IPS-18a (cell line): ENCODE measurements around the gene ZMAT2.
"Not testable (repeated sequence)": the region's sequence is repeated elsewhere in the genome, so short reads cannot be mapped to it uniquely, and the experiment has no call there.

ENCODE experiments used
- H3K27ac ChIP-seq: one replicate; pipeline ENCODE4 v1.5.1; 2013; ENCODE audit warnings: low read length
- H3K27me3 ChIP-seq: one replicate; pipeline ENCODE4 v1.6.1; 2013; ENCODE audit warnings: mild to moderate bottlenecking, low read length; ENCODE audit not compliant: control insufficient read depth, insufficient read depth
- H3K36me3 ChIP-seq: one replicate; pipeline ENCODE4 v1.6.1; 2013; ENCODE audit warnings: low read depth, low read length; ENCODE audit not compliant: control insufficient read depth
- H3K4me1 ChIP-seq: one replicate; pipeline ENCODE4 v1.6.1; 2013; ENCODE audit warnings: low read depth, low read length; ENCODE audit not compliant: control insufficient read depth
- H3K4me3 ChIP-seq: one replicate; pipeline ENCODE4 v1.5.1; 2013; ENCODE audit warnings: low read length
- H3K9ac ChIP-seq: one replicate; pipeline ENCODE4 v1.6.1; 2013; ENCODE audit warnings: mild to moderate bottlenecking, low read length, moderate library complexity
- H3K9me3 ChIP-seq: one replicate; pipeline ENCODE4 v1.6.1; 2013; ENCODE audit warnings: low read depth, low read length; ENCODE audit not compliant: control insufficient read depth

Gene ZMAT2, protein sequence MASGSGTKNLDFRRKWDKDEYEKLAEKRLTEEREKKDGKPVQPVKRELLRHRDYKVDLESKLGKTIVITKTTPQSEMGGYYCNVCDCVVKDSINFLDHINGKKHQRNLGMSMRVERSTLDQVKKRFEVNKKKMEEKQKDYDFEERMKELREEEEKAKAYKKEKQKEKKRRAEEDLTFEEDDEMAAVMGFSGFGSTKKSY

DNA sequence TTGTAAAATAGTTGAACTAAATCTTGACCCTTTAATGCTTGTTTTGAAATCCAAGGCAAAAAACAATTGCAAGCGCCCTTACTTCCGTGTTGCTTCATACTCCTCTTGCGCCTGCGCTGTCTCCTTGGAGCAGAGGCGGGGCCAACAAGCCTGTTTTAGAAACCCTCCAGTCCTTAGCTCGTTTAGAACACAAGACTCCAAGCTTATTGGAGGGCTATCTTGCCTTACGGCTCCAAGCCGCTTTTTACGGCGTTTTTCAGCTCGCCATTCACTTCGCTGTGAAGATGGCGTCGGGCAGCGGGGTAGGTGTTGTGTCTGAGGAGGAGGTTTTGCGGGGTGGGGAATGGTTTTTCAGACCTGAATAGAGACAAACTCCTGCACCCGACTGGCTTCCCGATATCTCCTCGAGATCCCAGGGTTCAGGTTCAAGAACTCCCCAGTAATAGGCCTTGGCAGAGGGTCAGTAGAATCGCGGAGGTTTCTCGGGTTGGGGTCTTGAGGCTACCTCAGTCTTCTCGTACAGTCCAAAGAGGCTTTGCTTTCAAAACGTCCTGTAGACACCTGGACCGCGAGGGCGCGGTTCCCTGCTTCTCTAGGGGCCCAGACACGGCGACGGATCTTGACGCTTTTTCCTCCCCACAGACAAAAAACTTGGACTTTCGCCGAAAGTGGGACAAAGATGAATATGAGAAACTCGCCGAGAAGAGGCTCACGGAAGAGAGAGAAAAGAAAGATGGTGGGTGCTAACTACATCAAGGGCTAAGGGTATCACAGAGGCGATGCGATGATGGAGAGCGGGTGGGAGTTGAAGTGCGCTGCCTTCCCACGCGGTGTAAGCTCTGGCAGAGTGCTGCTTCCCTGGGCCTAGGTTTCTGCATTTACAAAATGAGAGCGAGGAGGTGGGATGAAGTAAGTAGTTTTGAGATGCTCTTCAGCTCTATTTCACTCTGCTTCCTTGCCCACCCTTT lies at the start of gene ZMAT2:
Gene ZMAT2 (plus strand): TSS at position 271 of the 968 bp plus-strand sequence. CDS start 14 bp downstream, at position 285.
- peaks cover 7% of the 10 kb centered on the region for H3K4me1 ChIP-seq
- peak within 1 kb of the TSS; percentile 83 for H3K9ac ChIP-seq
- peak within 1 kb of the TSS; percentile 94 for H3K4me3 ChIP-seq
- H3K27me3 ChIP-seq, result no peaks in the 10 kb centered on the region
- H3K9me3 ChIP-seq, result no peaks in the 10 kb centered on the region
- H3K36me3 ChIP-seq, result peaks cover 65% of the 10 kb centered on the region
- H3K27ac ChIP-seq, result peak within 1 kb of the TSS; percentile 63

DNA sequence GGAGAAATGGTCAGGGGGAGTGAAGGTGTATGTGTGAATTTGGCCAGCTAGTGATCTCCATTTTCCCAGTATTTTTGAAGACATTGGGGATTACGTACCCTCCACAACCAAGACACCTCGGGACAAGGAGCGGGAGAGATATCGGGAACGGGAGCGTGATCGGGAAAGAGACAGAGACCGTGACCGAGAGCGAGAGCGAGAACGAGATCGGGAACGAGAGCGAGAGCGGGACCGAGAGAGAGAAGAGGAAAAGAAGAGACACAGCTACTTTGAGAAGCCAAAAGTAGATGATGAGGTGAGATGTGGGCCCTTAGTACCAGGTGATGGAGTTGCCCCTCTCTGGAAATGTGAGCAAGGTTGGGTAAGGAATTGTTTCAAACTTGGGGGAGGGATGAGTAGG lies 41.4 kb upstream of the ZMAT2 start:
- H3K36me3 ChIP-seq, result peaks cover 83% of the 10 kb centered on the region
- H3K27ac ChIP-seq, result no peak overlapping the region
- no peak overlapping the region for H3K4me3 ChIP-seq
- no peaks in the 10 kb centered on the region for H3K27me3 ChIP-seq
- H3K9ac ChIP-seq, result no peak overlapping the region
- no peaks in the 10 kb centered on the region for H3K9me3 ChIP-seq
- no peaks in the 10 kb centered on the region for H3K4me1 ChIP-seq

DNA sequence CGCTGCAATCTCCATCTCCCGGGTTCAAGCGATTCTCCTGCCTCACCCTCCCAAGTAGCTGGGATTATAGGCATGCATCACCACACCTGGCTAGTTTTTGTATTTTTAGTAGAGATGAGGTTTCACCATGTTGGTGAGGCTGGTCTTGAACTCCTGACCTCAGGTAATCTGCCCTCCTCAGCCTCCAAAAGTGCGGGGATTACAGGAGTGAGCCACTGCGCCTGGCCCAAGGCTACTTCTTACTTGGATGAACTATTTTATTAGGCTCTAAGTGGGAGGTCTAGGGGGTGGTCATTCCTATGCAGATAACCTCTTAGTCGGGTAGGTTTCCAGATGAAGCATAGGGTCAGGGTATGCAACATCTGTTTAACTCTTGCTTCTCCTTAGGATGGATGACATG lies 39.9 kb upstream of the ZMAT2 start:
- H3K36me3 ChIP-seq, result peaks cover 68% of the 10 kb centered on the region

DNA sequence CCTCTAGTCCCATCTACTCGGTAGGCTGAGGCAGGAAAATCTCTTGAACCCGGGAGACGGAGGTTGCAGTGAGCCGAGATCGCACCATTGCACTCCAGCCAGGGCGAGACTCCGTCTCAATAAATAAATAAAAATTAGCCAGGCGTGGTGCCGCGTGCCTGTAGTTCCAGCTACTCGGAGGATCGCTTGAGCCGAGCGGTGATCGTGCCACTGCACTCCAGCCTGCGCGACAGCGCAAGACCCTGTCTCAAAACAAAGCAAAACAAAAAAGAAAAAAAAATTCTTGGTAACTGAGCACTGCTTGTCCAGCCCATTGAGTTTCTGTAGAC lies 36.3 kb upstream of the ZMAT2 start:
- Histone ChIP-seq H3K27ac (no peak overlapping the region), H3K9me3 (no peaks in the 10 kb centered on the region), H3K9ac (peak overlapping the region; percentile 61), H3K4me3 (peak overlapping the region; percentile 91), H3K4me1 (no peaks in the 10 kb centered on the region), H3K27me3 (no peaks in the 10 kb centered on the region), H3K36me3 (peaks cover 53% of the 10 kb centered on the region)

More for the DNA sequence above, 39.9 kb upstream of the ZMAT2 start:
- not testable (repeated sequence) for H3K9me3 ChIP-seq, H3K4me3 ChIP-seq, H3K27ac ChIP-seq, H3K27me3 ChIP-seq, H3K9ac ChIP-seq, H3K4me1 ChIP-seq

DNA sequence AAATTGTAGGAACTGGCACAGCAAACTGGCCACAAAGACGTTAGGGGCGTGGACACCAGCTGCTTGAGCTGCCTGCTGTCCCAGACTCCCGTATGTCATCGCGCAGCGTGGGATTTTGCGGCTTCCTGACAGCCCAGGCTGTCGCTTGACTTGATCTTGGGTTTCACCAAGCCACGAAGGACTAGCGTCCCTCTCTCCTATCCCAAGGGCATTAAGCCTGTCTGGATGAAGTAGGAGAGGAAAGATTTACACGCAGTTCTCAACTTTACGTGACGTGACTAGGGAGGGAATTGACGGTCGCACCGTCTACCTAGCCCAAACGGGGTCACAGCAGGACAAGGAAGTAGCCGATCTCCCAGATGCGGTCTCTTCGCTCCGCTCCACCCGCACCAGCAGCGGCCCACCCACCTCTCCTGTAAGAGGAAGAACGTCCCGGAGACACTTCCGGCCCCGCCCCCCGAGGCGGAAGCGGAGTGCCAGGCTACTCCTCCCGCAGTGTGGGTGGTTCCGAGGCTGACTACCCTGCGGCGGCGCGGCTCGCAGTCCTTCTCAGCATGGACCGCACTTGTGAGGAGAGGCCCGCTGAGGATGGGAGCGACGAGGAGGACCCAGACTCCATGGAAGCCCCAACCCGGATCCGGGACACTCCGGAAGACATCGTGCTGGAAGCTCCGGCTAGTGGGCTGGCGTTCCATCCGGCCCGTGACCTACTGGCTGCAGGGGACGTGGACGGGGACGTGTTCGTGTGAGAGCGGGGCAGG lies 35.7 kb upstream of the ZMAT2 start, which contains the start of gene WDR55:
Gene WDR55 (plus strand): TSS at position 546 of the 761 bp plus-strand sequence. CDS start 9 bp downstream, at position 555.
- H3K36me3 ChIP-seq, result peaks cover 53% of the 10 kb centered on the region

DNA sequence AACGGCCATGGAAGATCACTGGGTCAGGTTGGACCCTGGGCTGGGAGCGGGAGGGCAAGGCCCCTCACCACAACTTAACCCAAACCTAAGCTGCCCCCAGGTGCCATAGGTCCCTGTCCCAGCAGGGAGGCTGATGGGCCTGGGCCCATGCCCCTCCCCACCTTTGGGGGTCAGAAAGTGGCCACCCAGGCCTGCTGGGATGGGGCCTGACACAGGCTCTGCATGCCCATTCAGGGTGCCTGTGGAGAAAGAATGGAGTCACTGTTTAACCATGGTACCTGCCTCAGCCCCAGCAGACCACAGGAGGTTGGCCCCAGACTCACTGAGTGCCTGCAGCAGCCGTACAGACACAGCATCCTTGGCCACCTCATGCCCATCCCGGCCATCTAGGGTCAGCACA lies 29.2 kb upstream of the ZMAT2 start:
- H3K27ac ChIP-seq, H3K9ac ChIP-seq, H3K27me3 ChIP-seq, H3K9me3 ChIP-seq, H3K4me1 ChIP-seq, H3K4me3 ChIP-seq: not testable (repeated sequence)
- peaks cover 43% of the 10 kb centered on the region for H3K36me3 ChIP-seq

More for the DNA sequence above, 35.7 kb upstream of the ZMAT2 start, which contains the start of gene WDR55:
- Histone ChIP-seq H3K27me3 (no peaks in the 10 kb centered on the region), H3K9ac (peak within 1 kb of the TSS; percentile 61), H3K4me1 (no peaks in the 10 kb centered on the region), H3K4me3 (peak within 1 kb of the TSS; percentile 91), H3K9me3 (no peaks in the 10 kb centered on the region), H3K27ac (no peak within 1 kb of the TSS)

DNA sequence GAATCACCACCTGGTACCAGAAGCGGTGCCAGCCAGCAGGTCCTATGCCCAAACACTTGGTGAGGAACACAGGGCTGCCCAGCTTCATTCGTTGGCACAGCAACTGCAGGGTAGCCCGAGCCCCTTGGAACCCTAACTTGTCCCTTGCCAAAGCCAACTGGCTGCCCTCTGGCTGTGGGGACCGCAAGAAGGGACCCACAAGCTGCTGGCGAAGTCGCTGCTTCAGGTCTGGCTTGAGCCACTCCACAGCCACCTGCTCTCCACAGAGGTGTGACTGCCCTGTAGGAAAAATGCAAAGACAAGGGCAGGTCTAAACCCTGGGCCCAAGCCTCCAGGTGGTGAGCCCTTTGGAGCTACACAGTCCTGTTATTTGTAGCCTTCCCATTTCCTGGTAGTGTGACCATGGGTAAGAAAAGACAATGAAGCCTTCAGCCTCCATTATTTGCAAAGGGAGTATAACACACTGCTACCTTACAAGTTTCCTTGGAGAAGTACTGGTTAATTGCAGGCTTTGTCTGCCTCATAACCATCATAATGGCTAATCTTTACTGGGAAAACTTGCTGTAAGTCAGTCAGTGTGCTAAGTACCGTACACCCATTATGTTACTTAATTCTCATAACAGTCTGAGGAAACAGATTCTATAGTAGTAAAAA lies 28.6 kb upstream of the ZMAT2 start:
- no peak overlapping the region for H3K4me3 ChIP-seq
- H3K9ac ChIP-seq, result no peak overlapping the region
- H3K27me3 ChIP-seq, result no peaks in the 10 kb centered on the region
- no peaks in the 10 kb centered on the region for H3K4me1 ChIP-seq
- no peaks in the 10 kb centered on the region for H3K9me3 ChIP-seq
- peaks cover 48% of the 10 kb centered on the region for H3K36me3 ChIP-seq
- H3K27ac ChIP-seq, result no peak overlapping the region

DNA sequence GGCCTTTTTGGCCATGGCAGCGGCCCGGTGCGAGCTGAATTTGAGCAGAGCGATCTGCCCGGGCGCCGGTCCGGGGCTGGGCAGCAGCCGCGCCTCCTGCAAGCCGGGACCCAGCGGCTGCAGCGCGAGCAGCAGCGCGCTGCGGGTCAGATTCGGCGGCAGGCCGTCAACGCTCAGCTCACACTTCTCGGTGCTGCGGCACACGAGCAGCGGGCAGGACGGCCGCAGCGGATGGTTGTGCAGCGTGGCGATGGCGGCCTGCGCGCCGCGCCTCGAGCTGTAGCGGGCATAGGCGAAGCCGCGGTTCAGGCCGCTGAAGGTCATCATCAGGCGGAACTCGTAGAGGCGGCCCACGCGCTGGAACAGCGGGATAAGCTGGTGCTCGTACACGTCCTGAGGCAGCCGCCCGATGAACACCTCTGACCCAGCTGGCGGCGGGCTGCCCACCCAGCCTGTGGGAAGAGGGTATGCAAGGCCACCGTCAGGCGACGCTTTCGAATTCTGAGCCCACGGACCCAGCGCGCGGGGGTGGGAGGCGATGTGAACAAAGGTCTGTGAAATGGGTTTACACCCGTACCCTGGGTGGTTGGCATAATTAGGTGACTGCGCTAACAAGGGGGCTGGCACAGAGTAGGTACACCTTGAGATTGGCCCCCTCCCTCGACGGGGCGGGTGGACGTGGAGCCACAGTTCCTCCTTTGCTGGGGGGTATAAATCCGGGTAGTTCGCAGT lies 27.6 kb upstream of the ZMAT2 start:
- no peaks in the 10 kb centered on the region for H3K27me3 ChIP-seq
- peaks cover 56% of the 10 kb centered on the region for H3K36me3 ChIP-seq
- H3K9me3 ChIP-seq, result no peaks in the 10 kb centered on the region
- no peak overlapping the region for H3K4me3 ChIP-seq
- no peaks in the 10 kb centered on the region for H3K4me1 ChIP-seq
- no peak overlapping the region for H3K27ac ChIP-seq
- H3K9ac ChIP-seq, result no peak overlapping the region

DNA sequence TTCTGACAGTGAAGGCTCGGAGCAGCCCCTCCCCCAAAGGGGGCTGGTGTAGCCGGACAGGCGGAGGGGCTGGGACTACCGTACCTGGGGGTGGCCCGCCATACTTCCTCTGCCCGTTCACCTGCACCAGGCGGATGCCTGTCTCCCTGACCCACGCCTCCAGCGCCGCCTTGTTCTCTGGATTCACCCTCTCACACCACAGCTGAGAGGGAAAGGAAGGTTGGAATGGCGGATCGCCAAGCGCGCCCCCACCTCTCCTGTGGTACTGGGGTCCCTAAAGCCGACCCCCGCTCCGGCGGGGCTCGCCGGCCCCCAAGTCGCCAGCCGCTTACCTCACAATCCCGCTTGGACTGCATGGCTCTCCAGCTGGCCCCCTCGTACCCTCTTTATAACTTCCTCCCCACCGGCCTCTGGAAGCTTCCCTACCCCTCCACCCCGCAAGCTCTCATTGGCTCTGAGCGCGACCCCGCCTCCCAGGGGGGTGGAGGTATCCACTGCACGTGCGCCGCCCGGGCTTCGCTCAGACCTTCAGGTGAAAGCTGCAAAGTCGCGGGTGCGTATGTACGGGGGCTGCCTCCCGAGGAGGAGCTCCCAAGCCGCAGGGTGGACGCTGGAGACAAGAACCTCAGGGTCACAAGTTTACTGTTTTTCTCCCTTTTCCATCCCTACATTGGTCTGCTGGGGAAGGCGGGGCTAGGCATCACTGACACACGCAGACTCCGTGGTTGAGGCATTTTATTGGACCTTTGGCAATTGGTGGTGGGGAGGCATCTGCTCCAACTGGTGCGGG lies 26.9 kb upstream of the ZMAT2 start, which contains the start of gene DND1:
Gene DND1 (minus strand): TSS at position 390 of the 790 bp plus-strand sequence. CDS start 34 bp downstream, at position 356.
- no peak within 1 kb of the TSS for H3K9ac ChIP-seq
- H3K27me3 ChIP-seq, result no peaks in the 10 kb centered on the region
- no peak within 1 kb of the TSS for H3K27ac ChIP-seq
- no peaks in the 10 kb centered on the region for H3K9me3 ChIP-seq
- peaks cover 51% of the 10 kb centered on the region for H3K36me3 ChIP-seq
- no peaks in the 10 kb centered on the region for H3K4me1 ChIP-seq
- H3K4me3 ChIP-seq, result no peak within 1 kb of the TSS

DNA sequence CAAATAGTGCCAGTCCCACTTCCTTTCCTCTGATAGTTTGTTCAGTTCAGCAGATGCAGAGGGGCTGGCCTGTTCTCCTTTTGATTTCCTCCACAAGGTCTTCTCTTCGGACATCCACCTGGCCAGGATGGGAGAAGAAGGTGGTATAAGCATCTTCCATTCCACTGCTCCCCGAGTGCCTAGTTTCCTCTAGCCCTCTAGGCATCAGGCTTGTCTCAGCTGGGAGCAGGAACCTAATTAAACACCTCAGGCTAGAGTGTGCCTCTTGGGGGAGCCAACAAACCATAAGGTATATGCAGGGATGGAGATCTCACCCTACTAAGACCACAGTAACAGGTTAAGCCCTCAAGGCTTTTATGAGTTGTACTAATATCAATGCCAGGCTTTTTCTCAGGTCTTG lies 26.0 kb upstream of the ZMAT2 start:
- Histone ChIP-seq H3K9ac (no peak overlapping the region), H3K4me1 (no peaks in the 10 kb centered on the region), H3K27me3 (no peaks in the 10 kb centered on the region), H3K36me3 (peaks cover 43% of the 10 kb centered on the region), H3K27ac (no peak overlapping the region), H3K4me3 (no peak overlapping the region), H3K9me3 (no peaks in the 10 kb centered on the region)
